ENCODE data around the gene ACBD6. TPM values are rescaled to one million over a fixed set of nuclear protein-coding genes. Genes with fewer than 3 reads are reported as not detected.
A peak's percentile ranks its signal among the peaks of the same experiment; 100 is the strongest.

ACBD6 gene
- total RNA-seq, 2 donors from 2014 or later: 43.2 to 54.5 TPM

DNA sequence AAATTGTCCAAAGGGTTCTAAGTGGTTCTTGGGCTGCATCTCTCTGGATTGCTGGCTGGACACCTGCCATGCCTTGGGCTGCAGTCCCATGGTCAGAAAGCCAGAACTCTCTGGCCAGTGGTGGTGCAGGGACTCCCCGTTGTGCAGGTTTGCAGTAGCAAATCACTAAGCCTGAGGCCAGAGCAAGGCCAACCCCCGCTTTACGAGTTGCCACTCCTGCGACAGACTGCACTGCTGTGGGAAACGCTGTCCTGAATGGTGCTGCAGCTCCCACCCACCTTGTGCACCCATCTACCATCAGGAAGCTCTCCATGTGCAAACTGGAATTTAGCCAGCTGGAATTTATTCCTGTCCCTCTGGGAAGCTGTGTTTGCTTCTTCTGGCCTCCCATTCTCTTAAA is 226.7 kb downstream of the ACBD6 start:
- H3K4me3 Mint-ChIP-seq: no peak overlapping the region
- TF ChIP-seq, protein P1, sequence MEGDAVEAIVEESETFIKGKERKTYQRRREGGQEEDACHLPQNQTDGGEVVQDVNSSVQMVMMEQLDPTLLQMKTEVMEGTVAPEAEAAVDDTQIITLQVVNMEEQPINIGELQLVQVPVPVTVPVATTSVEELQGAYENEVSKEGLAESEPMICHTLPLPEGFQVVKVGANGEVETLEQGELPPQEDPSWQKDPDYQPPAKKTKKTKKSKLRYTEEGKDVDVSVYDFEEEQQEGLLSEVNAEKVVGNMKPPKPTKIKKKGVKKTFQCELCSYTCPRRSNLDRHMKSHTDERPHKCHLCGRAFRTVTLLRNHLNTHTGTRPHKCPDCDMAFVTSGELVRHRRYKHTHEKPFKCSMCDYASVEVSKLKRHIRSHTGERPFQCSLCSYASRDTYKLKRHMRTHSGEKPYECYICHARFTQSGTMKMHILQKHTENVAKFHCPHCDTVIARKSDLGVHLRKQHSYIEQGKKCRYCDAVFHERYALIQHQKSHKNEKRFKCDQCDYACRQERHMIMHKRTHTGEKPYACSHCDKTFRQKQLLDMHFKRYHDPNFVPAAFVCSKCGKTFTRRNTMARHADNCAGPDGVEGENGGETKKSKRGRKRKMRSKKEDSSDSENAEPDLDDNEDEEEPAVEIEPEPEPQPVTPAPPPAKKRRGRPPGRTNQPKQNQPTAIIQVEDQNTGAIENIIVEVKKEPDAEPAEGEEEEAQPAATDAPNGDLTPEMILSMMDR (conservative IDR thresholded peaks at IDR 0.05): no peak

DNA sequence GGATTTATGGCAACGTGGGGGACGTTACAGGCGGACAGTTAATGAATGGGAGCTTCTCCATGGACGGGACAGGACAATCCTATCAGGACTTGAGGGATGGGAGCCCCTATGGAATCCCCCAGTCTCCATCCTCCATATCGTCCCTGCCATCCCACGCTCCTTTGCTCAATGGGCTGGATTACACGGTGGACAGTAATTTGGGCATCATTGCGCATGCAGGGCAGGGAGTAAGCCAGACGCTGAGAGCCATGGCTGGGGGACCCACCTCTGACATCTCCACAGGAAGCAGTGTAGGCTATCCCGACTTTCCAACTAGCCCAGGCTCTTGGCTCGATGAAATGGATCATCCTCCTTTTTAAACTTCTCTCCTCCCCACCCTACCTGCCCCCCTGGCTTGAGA is 228.2 kb downstream of the ACBD6 start:
- Histone ChIP-seq H3K4me1 (ENCODE audit: control insufficient read depth, insufficient read depth, low read length) (no peaks in the 10 kb centered on the region), H3K4me3 (ENCODE audit: low read length) (no peak overlapping the region), H3K36me3 (ENCODE audit: control insufficient read depth, insufficient read depth, low read length) (peaks cover 13% of the 10 kb centered on the region), H3K27ac (ENCODE audit: low read depth, low read length) (no peak overlapping the region), H3K9ac (ENCODE audit: extremely low read depth, low read length, poor library complexity, severe bottlenecking) (no peak overlapping the region), H3K9me3 (ENCODE audit: control insufficient read depth, low read length) (no peaks in the 10 kb centered on the region), H3K27me3 (ENCODE audit: control insufficient read depth, insufficient read depth, low read length, poor library complexity, severe bottlenecking) (no peaks in the 10 kb centered on the region)
- Mint-ChIP-seq H3K4me1 (peaks cover 13% of the 10 kb centered on the region), H3K27me3 (ENCODE audit: insufficient read depth) (no peaks in the 10 kb centered on the region), H3K27ac (no peak overlapping the region), H3K4me3 (no peak overlapping the region), H3K36me3 (ENCODE audit: low read depth) (peaks cover 38% of the 10 kb centered on the region), H3K9me3 (no peaks in the 10 kb centered on the region)
- no peak for DNase-seq
- WGBS, 2 experiments (ENCODE audit: insufficient coverage in 1 of 2, insufficient read length in 1 of 2): 93 to 97% methylated on average over 10 to 11 of the region's 11 CpGs
- TF ChIP-seq, protein P1 (conservative IDR thresholded peaks at IDR 0.05): no peak

More for the DNA sequence above, 226.7 kb downstream of the ACBD6 start:
- Histone ChIP-seq H3K27me3 (ENCODE audit: control insufficient read depth, insufficient read depth, low read length, poor library complexity, severe bottlenecking) (no peaks in the 10 kb centered on the region), H3K36me3 (ENCODE audit: control insufficient read depth, insufficient read depth, low read length) (peaks cover 13% of the 10 kb centered on the region), H3K4me3 (ENCODE audit: low read length) (no peak overlapping the region), H3K9ac (ENCODE audit: extremely low read depth, low read length, poor library complexity, severe bottlenecking) (no peak overlapping the region), H3K27ac (ENCODE audit: low read depth, low read length) (no peak overlapping the region), H3K9me3 (ENCODE audit: control insufficient read depth, low read length) (no peaks in the 10 kb centered on the region), H3K4me1 (ENCODE audit: control insufficient read depth, insufficient read depth, low read length) (no peaks in the 10 kb centered on the region)
- DNase-seq: no peak
- H3K4me1 Mint-ChIP-seq: peaks cover 6% of the 10 kb centered on the region
- H3K9me3 Mint-ChIP-seq: no peaks in the 10 kb centered on the region
- 93 to 97% methylated on average over 4 to 5 of the region's 5 CpGs for WGBS, 2 experiments (ENCODE audit: insufficient coverage in 1 of 2, insufficient read length in 1 of 2)
- H3K27me3 Mint-ChIP-seq (ENCODE audit: insufficient read depth): no peaks in the 10 kb centered on the region
- no peak overlapping the region for H3K27ac Mint-ChIP-seq
- peaks cover 38% of the 10 kb centered on the region for H3K36me3 Mint-ChIP-seq (ENCODE audit: low read depth)

DNA sequence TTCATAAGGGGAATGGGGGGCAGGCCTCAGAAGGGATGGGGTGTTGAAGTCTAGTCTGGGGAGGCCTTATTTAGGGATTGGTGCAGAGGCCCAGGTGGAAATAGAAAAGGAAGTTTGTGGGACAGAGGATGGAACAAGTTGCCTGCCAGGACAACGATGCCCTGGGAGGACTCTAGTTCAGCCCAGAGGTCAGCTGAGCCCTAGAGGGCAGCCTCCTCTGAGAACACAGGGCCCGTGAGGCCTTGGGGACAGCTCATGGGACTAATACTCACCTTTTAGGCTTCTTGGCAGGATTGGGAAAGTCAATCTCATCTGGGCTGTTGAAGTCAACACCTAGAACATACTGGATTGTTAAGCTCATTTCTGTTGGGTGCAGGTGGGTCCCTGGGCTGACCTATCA is 229.3 kb downstream of the ACBD6 start:
- H3K4me3 Mint-ChIP-seq: no peak overlapping the region
- no peak overlapping the region for H3K27ac Mint-ChIP-seq
- H3K4me1 Mint-ChIP-seq: peaks cover 23% of the 10 kb centered on the region
- TF ChIP-seq, protein P1 (conservative IDR thresholded peaks at IDR 0.05): no peak
- no peaks in the 10 kb centered on the region for H3K9me3 ChIP-seq (ENCODE audit: control insufficient read depth, low read length)
- no peaks in the 10 kb centered on the region for H3K27me3 Mint-ChIP-seq (ENCODE audit: insufficient read depth)
- peaks cover 38% of the 10 kb centered on the region for H3K36me3 Mint-ChIP-seq (ENCODE audit: low read depth)
- DNase-seq: peak; percentile 37
- no peak overlapping the region for H3K4me3 ChIP-seq (ENCODE audit: low read length)
- H3K4me1 ChIP-seq (ENCODE audit: control insufficient read depth, insufficient read depth, low read length): no peaks in the 10 kb centered on the region
- H3K27me3 ChIP-seq (ENCODE audit: control insufficient read depth, insufficient read depth, low read length, poor library complexity, severe bottlenecking): no peaks in the 10 kb centered on the region
- H3K36me3 ChIP-seq (ENCODE audit: control insufficient read depth, insufficient read depth, low read length): peaks cover 13% of the 10 kb centered on the region
- no peaks in the 10 kb centered on the region for H3K9me3 Mint-ChIP-seq
- H3K27ac ChIP-seq (ENCODE audit: low read depth, low read length): no peak overlapping the region
- H3K9ac ChIP-seq (ENCODE audit: extremely low read depth, low read length, poor library complexity, severe bottlenecking): no peak overlapping the region
- 94 to 100% methylated on average over 2 of the region's 2 CpGs for WGBS, 2 experiments (ENCODE audit: insufficient coverage in 1 of 2, insufficient read length in 1 of 2)

Measured in endodermal cell (in vitro differentiated cells).